ENCODE results near the gene MZF1. TPM values are rescaled to one million over a fixed set of nuclear protein-coding genes. Genes with fewer than 3 reads are reported as not detected.

The MZF1 gene
- total and polyA plus RNA-seq, 10 of the 15 experiments (the other 5 are each of a cell fraction or from before 2014, with no cell fraction given) = 0.38 to 14.7 (median 7.2) TPM

- in situ Hi-C loops (cut with MboI) (no loop called here), intact Hi-C loops (cut with micrococcal nuclease; ENCODE audit: unreplicated experiment) (no loop called here)
- FAIRE-seq (no peak), DNase-seq (ENCODE audit: low read depth, low spot score) (no peak), ATAC-seq (no peak)
- Histone ChIP-seq H3K36me3 (ENCODE audit: control insufficient read depth in 2 of 2, insufficient read depth in 2 of 2, low read length in 1 of 2) (peaks cover 2 to 3% of the 10 kb centered on the region in 2 experiments; a peak in 3 of 4 replicates), H3K9me3 (replicated peaks; ENCODE audit: control insufficient read depth, insufficient read depth, low read length) (no peaks in the 10 kb centered on the region), H3K27ac (ENCODE audit: control insufficient read depth, insufficient read depth) (no peak overlapping the region), H3K4me3 (no peak overlapping the region), H3K4me1 (ENCODE audit: control insufficient read depth, insufficient read depth, low read length) (peaks cover 6% of the 10 kb centered on the region), H3K4me2 (ENCODE audit: control insufficient read depth, insufficient read depth) (no peak overlapping the region), H3K27me3 (replicated peaks in 1 of 2; ENCODE audit: control insufficient read depth in 2 of 2, insufficient read depth in 2 of 2, low read length in 1 of 2) (no peaks in the 10 kb centered on the region), H4K20me1 (ENCODE audit: control insufficient read depth, insufficient read depth) (no peaks in the 10 kb centered on the region), H3K9ac (ENCODE audit: control insufficient read depth, insufficient read depth, low read length) (no peak overlapping the region), H3K79me2 (ENCODE audit: control insufficient read depth, insufficient read depth, low read length) (no peaks in the 10 kb centered on the region; the same call in none of the 2 replicates), H2AFZ (ENCODE audit: control insufficient read depth, low read depth, low read length) (no peak overlapping the region)
- ChIA-PET CTCF (no interaction called here), SMC1A (ENCODE audit: uncharacterized antibody, unreplicated experiment) (interaction anchor here (0.5 kb wide), 1 partner anchor 31 kb away, joined by 3 read pairs; no protein-coding TSS in a partner anchor), POLR2A (interaction anchor here (6.0 kb wide), 1 partner anchor 8 kb away, joined by 46 read pairs; no protein-coding TSS in a partner anchor), RAD21 (ENCODE audit: unreplicated experiment) (no interaction called here)
- WGBS (ENCODE audit: insufficient coverage, insufficient replicate concordance, low lambda C conversion rate, missing lambda C conversion rate) = 95% methylated on average over 6 of the region's 6 CpGs
- BruUV-seq (replicated peaks) = no TSS peak
- TF ChIP-seq BCL11A (IDR thresholded peaks at IDR 0.05; ENCODE audit: low read depth, low read length) = no peak
- TF ChIP-seq PAX5 (IDR thresholded peaks at IDR 0.05; ENCODE audit: borderline replicate concordance, low read depth, low read length) = no peak
- no peak for TF ChIP-seq ATF3 (IDR thresholded peaks at IDR 0.05; ENCODE audit: borderline replicate concordance, extremely low read depth, low read depth, low read length)
- TF ChIP-seq ZNF207 (IDR thresholded peaks at IDR 0.05; ENCODE audit: borderline replicate concordance) = no peak
- no peak for TF ChIP-seq MYC (IDR thresholded peaks at IDR 0.05; ENCODE audit: insufficient read depth, insufficient read length, insufficient replicate concordance, low read length, severe bottlenecking)
- TF ChIP-seq BCL3 (IDR thresholded peaks at IDR 0.05; ENCODE audit: borderline replicate concordance, insufficient read depth, low read depth, low read length, poor library complexity, severe bottlenecking) = no peak
- no peak for TF ChIP-seq CREM (IDR thresholded peaks at IDR 0.05; ENCODE audit: low read depth)
These were observed 3.8 kb downstream of the MZF1 start for GRCh38 chr19:58569191-58569942.
